ENCODE data around the gene NANOS1. TPM values are rescaled to one million over a fixed set of nuclear protein-coding genes. Genes with fewer than 3 reads are reported as not detected.
"Not testable (repeated sequence)": the region's sequence is repeated elsewhere in the genome, so short reads cannot be mapped to it uniquely, and the experiment has no call there.

Gene NANOS1
- total RNA-seq, 1 experiment from 2014 or later = 1.3 TPM

DNA sequence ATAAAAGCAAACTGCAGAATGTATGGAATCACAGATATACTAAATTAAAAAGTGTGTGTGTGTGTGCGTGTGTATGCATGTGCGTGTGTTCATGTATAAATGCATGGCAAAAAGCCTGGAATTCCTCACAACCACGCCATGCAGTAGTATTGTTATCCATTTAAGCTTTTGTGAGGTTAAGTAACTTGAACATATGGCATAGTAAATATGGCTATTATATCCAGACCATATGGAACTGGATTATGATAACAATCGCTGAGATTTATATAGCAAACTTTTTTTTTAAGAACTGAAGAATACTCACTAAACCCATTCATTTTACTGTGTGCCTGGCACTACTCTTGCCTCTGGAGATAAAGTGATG is 22.3 kb upstream of the NANOS1 start:
- DNase-seq (ENCODE audit: low spot score) = no peak

DNA sequence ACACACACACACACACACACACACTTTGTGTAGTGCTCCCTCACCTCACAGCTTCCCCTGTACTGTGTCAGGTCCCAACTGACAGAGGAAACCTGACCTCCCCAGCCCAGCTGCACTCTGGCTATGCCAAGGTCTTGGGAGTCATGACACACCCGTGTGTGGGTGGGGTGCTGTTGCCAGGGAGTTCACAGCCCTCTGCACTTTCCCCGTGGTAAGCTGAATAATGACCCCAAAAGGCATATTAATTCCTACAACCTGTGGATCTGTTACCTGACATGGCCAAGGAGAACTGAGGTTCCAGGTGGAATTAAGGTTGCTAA is 8.9 kb upstream of the NANOS1 start:
- peak; percentile 41 for DNase-seq (ENCODE audit: low spot score)

DNA sequence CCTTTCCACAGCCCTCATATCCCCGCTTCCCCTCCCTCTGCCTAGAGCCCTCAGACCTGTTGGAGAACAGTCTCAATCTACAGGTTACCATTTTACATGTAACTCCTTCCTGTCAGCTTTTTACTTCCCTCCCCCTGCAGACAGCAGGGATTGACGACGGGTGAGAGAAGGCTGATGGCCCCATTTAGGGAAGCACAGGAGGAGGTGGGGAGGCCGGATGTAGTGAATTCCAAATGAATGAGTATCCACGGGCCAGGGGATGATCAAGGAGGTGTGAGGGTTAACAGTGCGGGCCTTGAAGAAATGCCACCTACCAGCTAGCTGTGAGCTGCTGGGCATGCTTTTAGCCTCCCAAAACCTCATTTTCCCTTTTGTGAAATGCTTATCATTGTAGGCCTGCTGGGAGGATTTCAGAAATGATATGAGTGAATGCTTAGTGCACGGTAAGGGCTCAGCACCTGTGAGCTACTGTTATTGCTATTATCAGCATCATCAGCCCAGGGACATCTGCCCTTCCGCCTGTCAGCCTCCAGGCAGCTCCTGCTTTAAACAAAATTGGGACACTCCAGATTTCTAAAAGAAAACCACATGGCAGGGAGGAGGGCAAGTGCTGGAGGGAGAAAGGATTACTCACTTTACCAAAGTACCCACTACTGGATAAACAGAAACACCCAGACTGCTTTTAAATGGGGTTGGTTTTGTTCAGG is 6.5 kb upstream of the NANOS1 start:
- peak; percentile 91 for DNase-seq (ENCODE audit: low spot score)

DNA sequence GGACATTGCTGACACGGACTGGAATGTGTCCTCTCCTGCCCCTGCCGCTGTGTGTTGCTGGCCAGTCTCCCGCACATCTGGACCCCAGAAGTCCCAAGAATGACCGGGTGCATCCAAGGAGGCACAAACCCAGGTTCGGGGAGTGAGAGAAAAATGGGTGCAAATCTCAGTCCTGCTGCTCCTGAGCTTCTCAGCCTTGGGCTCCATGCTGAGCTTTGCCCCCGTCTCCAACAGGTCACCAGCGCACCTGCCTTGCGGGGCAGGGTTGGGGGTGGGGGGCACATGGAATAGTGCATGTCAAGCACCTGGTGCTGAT is 6.0 kb upstream of the NANOS1 start:
- DNase-seq (ENCODE audit: low spot score) = no peak

DNA sequence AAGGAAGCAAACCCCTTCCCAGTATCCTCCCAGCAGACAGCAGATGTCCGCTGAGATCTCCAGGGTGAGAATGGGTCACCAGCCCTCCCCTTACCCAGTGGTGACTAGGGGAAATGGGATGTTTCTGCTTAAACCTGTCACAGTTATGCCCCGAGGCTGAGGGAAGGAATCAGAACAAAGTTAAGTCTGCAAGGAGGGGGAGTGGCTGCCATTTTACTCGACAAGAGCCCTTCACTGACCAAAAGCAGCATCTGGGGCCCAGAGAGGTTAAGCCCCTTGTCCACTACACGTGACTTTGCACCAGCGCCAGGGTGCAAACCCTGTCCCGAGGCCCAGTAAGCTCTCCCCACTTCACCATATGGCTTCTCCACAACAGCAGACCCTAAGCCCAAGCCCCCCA is 4.6 kb upstream of the NANOS1 start:
- no peak for DNase-seq (ENCODE audit: low spot score)

DNA sequence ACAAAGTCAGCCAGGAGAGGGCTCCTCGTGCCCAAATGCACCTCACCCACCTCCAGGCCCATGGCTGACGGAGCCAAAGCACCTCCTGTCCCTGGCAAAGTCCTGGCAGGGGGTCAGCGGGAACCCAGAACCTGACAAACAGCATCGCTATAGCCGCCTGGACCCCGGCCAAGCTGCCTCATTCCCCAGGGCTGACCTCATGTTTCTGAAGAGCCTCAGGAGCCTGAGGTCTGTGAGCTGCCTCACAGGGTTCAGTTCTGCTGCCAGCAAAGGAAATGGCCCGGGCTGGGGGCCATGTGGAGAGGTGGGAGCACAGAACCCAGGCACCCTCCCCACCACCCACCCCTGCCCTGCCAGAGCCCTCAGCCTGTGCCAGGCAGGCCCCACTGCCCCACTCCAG is 4.2 kb upstream of the NANOS1 start:
- DNase-seq (ENCODE audit: low spot score) = peak; percentile 85

DNA sequence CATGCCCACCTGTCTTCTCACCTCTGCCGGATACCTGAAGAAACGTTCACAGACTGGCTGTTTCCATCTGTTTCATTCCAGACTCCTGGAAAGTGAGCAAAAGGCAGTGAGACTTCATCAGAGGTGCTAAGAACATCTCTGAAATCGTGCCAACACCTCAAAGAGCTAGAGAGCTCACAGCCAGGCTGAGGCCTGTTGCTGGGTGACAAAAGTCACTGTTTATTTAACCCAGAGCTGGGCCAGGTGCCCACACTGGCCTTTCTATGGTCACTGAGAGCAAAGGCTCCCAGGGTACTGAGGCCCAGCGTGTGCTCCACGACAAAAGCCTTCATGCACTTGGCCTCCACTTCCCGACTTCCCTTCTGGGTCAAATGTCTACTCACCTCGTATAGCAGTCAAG is 3.7 kb upstream of the NANOS1 start:
- DNase-seq (ENCODE audit: low spot score) = no peak

DNA sequence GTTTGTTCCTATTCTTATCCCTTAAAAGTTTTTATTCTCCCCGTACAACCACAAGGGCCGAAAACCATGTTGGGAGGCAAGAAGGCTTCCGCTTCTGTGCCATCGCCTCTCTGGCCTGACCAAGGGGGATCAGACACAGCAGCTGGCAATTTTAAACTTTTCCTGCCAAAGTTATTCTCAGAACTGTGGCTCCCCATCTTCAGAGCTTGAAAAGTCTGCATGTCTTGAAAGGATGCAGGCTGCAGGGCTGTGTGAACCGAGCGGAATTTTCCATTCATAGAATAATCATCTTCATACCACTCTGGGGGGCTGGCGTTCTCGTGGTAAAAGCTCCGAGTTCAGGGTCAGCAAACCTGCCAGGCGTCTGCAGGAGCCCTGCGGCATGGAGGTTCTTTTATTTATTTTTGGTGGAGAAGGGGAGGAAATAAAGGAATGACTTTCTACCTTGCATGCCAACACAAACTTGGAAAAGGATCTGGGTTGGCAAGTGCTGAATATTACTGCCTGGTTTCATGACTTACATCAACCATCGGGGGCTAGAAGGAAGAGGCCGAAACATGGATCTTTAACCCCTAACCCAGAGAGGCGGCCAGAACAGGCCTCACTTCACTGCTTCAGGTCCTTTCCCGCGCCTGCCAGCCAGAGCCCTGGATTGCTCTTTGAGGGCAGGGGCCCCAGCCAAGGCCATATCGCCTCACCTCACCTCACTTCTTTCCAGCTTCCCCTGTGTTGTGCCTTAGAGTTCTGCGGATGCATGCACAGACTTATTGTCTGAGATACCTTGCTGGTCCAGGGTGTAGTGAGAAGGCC is 3.0 kb upstream of the NANOS1 start:
- no peak for DNase-seq (ENCODE audit: low spot score)

DNA sequence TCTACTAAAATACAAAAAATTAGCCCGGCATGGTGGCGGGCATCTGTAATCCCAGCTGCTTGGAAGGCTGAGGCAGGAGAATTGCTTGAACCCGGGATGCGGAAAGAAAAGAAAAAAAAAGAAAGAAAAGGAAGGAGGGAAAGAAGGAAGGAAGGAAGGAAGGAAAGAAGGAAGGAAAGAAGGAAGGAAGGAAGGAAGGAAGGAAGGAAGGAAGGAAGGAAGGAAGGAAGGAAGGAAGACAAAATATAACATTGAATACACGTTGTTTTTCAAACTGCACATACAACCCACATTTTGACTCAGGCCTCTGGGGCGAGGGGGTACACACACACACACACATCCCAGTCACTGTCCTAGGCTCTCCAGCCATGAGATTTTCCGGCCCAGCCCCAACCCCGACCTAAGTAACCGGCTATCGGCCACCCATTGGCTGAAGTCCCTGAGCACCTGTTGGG is 1.0 kb upstream of the NANOS1 start:
- DNase-seq (ENCODE audit: low spot score) = not testable (repeated sequence)

DNA sequence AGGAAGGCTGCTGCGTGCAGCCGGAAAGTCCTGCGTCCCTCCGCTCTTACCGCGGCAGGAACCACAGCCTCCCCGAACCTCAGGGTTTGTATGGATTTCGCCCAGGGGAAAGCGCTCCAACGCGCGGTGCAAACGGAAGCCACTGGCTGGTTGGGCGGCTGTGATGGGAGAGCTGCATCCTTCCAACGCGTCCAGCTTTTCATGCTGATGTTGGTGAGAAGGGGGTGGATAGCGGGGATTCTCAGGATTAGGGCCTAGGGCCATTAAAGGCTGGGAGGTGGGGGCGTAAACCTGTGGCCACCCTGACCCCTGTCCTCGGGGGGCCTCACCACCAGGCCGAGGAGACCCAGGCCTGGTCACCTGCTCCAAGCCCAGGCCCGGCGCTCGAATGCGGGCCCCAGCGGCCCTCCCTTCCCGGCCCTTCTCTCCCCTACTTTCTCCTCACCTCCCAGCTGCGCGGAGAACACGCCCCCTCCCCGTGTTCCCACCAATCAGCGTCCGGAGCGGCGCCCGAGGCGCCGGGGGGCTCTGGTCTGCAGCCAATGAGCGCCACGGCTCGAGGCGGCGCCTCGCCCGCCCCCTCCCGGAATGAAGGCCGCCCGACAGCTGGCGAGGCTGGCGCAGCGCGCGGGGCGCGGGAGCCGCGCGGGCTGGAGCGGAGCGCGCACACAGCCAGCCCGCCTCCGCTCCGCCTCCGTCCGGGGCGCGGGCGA is 458 bp upstream of the NANOS1 start:
- DNase-seq (ENCODE audit: low spot score) = peak; percentile 13

DNA sequence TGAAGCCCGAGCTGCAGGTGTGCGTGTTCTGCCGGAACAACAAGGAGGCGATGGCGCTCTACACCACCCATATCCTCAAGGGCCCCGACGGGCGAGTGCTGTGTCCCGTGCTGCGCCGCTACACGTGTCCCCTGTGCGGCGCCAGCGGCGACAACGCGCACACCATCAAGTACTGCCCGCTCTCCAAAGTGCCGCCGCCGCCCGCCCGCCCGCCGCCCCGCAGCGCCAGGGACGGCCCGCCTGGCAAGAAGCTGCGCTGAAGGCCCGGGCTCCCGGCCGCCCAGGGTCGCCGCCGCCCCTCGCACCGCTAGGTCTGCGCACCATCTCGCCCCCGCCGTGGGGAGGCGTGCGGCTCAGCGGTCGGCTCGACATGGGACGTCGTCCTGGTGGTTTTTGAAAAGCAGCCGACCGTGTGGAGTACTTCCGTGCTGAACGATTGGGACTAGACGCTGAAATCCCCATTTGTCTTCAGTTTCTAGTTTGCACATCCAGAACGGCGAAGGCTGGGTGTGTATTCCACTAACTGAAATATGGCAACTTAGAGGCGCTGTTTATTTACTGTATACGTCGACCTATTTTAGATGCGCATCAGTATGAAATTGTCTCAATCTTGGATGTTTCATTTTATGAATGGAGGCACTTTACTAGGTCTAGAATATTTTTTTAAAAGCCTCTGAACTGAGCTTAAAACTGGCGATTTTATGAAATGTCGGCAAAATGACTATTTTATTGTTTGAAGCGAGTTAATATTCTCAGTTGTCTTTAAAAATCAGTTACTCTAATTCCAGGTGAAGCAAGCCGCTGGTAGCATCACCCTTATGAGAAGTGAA is 1.1 kb downstream of the NANOS1 start:
- no peak for DNase-seq (ENCODE audit: low spot score)

DNA sequence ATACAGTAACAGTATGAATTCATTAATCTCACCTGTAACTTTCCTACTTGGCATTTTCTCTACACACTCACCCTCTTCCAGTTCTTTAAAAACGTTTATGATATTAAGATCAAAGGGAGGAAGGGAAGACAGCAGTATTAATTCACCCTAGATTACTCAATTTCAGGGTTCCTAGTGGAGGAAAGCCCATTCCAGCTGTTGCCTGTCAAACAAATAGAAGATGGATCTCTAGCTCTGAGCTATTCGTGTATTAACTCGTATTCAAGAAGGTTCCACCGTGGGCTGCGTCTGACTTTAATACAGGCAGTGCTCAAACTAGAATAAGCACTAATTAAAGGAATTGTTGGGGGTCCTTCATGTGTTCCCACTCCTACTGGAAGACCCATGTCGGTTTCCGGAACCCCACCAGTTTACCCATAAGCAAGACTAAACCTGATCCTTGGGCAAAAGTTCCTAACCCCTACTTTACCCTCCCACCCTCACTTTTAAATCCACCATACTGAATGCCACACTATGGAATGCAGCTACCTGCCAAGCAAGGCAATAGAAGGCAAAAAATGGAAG is 2.1 kb downstream of the NANOS1 start:
- no peak for DNase-seq (ENCODE audit: low spot score)

DNA sequence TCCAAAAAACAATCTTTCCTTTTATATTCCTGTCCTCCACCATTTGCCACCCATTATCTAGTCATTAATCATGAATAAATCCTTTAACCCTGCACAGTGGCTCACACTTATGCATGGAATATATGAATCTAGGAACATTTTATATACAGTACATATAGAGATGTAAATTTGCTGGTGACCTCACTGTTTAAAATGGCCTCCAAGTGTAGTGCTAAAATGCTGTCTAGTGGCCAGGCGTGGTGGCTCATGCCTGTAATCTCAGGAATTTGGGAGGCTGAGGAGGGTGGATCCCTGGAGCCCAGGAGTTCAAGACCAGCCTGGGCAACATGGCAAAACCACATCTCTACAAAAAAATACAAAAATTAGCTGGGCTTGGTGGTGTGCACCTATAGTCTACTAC is 9.6 kb downstream of the NANOS1 start:
- DNase-seq (ENCODE audit: low spot score) = no peak

DNA sequence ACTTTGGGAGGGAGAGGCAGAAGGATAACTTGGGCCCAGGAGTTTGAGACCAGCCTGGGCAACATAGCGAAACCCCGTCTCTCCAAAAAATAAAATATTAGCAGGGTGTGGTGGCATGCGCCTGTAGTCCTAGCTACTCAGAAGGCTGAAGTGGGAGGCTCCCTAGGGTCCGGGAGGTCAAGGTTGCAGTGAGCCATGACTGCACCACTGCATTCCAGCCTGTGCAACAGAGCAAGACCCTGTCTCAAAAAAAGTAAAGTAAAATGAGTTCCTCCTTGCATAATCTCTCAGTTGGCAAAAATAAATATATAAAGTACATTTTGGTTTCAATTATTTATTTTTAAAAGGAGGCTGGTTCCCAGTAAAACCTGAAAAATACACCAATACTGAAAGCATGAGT is 11.8 kb downstream of the NANOS1 start:
- no peak for DNase-seq (ENCODE audit: low spot score)

DNA sequence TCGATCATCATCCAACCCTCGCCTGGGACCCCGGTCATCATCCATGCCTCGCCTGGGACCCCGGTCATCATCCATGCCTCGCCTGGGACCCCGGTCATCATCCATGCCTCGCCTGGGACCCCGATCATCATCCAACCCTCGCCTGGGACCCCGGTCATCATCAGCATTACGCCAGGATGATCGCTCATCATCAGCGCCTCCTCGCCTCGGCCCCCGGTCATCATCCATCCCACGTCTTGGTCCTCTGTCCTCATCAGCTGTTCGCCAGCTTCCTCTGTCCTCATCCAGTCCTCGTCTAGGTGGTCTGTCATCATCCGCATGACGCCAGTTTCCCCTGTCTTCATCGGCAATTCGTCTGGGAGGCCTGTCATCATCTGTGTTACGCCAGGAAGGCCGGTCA is 12.7 kb downstream of the NANOS1 start:
- no peak for DNase-seq (ENCODE audit: low spot score)

DNA sequence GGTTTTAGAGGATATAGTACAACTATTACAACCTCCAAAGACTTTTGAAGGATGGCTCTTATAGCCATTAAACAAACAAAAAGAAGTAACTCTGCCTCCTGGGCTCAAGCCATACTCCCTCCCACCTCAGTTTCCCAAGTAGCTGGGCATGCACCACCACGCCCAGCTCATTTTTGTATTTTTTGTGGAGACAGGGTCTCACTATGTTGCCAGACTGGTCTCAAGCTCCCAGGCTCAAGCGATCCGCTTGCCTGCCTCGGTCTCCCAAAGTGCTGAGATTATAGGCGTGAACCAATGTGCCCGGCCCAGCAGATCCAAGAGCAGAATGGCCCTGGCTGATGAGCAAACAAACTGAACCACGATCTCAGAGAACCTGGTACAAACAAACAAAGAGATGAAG is 16.0 kb downstream of the NANOS1 start:
- DNase-seq (ENCODE audit: low spot score) = no peak

DNA sequence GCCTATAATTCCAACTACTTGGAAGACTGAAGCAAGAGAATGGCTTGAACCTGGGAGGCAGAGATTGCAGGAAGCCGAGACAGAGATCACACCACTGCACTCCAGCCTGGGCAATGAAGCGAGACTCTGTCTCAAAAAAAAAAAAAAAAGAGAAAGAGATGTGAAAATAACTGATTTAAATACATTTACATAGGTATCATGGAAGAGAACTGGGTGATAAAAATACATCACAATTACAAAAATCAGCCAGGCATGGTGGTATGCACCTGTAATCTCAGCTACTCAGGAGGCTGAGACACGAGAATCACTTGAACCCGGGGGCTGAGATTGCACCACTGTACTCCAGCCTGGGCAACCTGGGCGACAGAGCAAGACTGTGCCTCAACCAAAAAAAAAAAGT is 19.8 kb downstream of the NANOS1 start:
- no peak for DNase-seq (ENCODE audit: low spot score)

DNA sequence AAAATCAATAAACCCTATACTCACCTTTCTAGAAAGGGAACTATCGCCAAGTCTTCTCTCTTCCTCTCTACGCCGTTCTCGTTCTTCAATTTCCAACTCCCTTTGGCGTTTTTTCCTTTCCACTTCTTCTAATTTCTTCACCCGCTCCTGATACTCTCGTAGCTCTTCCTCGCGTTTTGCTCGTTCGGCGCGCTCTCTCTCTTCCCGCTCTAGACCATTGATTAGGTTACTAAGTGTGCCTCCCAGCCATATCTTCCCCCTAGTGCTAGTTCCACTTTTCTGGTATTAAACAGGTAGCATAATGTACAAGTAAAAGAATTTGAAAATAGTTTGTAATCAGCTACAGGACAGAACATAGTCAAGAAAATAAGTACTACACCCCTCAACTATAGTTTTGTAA is 20.3 kb downstream of the NANOS1 start:
- no peak for DNase-seq (ENCODE audit: low spot score)

DNA sequence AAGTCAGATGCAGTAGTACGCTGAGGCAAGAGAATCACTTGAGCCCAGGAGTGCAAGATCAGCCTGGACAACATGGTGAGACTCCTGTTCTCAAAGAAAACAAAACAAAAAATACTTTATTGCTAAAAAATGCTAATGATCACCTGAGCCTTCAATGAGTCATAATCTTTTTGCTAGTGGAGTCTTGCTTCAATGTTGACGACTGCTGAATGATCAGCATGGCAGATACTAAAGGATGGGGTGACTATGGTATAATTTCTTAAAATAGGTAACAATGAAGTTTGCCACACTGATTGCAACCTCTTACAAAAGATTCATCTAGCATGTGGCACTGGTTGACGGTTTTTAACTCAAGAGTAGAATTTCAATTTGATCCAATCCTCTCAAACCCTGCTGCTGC is 22.3 kb downstream of the NANOS1 start:
- DNase-seq (ENCODE audit: low spot score) = no peak

DNA sequence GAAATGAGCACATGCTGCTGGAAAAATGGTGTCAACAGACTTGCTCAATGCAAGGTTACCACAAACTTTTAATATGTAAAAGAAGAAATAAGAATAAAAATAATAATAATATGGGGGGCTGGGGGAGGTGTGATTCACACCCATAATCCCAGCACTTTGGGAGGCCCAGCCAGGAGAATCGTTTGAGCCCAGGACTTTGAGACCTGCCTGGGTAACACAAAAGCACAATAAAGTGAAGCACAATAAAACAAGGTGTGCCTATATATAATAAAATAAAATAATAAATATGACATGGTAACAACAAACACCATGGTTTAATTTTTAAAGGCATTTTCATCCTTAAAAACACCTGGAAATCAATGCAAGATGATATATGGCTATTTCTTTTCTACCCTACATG is 26.0 kb downstream of the NANOS1 start:
- DNase-seq (ENCODE audit: low spot score) = no peak

DNA sequence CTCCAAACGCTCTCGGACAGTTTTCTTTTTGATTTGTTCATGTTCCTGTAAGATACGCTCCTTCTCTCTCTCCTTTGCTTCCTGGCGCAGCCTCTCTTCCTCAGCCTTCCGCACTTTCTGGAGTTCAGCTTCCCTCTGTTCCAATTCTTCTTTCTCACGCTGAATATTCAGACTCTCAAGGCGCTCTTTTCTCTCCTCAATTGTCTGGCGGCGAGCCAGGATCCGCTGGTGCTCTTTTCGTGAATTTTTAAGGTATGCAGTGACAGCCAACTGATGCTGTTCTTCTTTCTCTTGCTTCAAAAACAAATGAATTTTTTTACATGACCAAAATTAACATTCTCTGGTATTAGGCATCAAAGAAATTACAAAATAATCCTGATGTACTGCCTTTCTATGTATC is 28.5 kb downstream of the NANOS1 start:
- DNase-seq (ENCODE audit: low spot score) = no peak

DNA sequence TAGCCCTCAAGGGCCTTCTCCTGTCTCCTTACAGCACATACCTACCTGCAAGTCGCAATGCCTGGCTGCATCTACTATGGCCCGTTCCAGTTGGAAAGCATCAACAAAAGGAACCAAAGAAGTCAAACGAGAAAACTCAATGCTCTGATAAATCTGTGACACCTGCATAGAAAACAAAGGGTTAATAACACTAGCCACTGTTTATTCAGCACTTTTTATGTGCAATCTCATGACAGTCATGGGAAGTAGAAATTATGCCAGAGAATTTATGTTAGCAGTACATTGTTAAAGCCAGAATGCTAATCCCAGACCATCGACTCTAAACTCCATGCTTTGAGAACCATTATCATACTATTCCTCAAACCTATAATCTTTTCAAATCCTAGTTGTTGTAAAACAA is 30.0 kb downstream of the NANOS1 start:
- DNase-seq (ENCODE audit: low spot score) = no peak

Data from A172 (cell line).